ENCODE measurements around the gene TMEM125. TPM values are rescaled to one million over a fixed set of nuclear protein-coding genes. Genes with fewer than 3 reads are reported as not detected.

The TMEM125 gene
- total RNA-seq, 2 experiments from 2014 or later = 0.12 TPM; not detected in 1

GRCh38 chr1:43280692-43281091, 10.9 kb downstream of the TMEM125 start:
- ChIA-PET CTCF (no interaction called here), POLR2A (no interaction called here)
- no peaks in the 10 kb centered on the region for H3K9me3 Mint-ChIP-seq
- peaks cover 3% of the 10 kb centered on the region for H3K27me3 Mint-ChIP-seq
- DNase-seq = no peak
- H3K27ac Mint-ChIP-seq = no peak overlapping the region
- H3K4me1 Mint-ChIP-seq (ENCODE audit: low read depth) = no peaks in the 10 kb centered on the region
- no peak overlapping the region for H3K4me3 Mint-ChIP-seq
- intact Hi-C loops (cut with micrococcal nuclease) = no loop called here
- no peaks in the 10 kb centered on the region for H3K36me3 Mint-ChIP-seq

DNA sequence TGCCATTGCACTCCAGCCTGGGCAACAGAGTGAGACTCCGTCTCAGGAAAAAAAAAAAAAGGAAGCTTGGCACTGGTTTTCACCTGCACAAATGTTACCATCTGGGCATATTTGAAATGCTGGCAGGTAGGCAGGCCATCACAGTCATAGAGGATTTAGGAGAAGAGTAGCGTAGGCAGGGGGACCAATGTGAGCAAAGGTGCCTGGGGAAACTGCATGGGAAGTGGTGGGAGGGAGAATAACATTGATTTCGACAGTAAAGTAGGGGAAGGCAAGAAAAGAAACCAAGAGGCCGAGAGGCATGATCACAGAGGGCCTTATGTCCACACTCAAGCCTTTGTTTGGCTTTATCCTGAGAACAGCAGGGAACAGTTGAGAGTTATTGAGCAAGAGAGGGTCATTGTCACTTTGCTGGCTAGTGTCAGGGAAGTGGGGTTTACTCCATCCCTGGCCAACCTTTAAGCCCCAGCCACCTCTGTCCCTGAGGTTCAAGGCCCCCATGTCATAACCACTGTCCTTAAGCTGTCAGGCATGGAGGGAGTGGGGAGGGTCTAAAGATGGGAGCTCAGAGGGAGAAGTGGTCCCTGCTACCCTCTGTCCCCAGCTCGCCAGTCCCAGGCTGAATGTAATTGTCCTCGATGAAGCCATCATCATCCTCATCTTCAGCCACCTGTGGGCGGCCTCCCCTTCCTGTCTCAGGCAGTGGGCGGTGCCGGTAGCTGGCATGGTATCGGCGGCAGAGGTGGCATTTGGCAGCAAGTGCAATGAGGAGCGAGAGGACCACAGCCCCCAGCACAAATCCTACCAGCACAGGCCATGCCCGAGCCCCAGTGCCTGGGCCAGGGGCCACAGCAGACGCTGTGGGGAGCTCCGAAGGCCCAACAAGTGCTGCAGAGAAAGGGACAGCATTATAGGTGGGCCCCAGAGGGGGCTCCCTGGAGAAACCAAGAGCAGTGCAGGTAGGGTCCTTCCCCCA, 12.7 kb downstream of the TMEM125 start:
- CTCF ChIA-PET = interaction anchor here (0.7 kb wide), 1 partner anchor 54 kb away, joined by 3 read pairs; no protein-coding TSS in a partner anchor
- H3K27me3 Mint-ChIP-seq = peaks cover 3% of the 10 kb centered on the region
- DNase-seq = no peak
- intact Hi-C loops (cut with micrococcal nuclease) = no loop called here
- no peaks in the 10 kb centered on the region for H3K9me3 Mint-ChIP-seq
- H3K27ac Mint-ChIP-seq = no peak overlapping the region
- POLR2A ChIA-PET = no interaction called here
- H3K4me3 Mint-ChIP-seq = no peak overlapping the region
- no peaks in the 10 kb centered on the region for H3K36me3 Mint-ChIP-seq
- no peaks in the 10 kb centered on the region for H3K4me1 Mint-ChIP-seq (ENCODE audit: low read depth)

GRCh38 chr1:43284065-43284464, 14.3 kb downstream of the TMEM125 start:
- H3K4me3 Mint-ChIP-seq = no peak overlapping the region
- ChIA-PET CTCF (interaction anchor here (0.6 kb wide), 1 partner anchor 57 kb away, joined by 4 read pairs; no protein-coding TSS in a partner anchor), POLR2A (no interaction called here)
- no peaks in the 10 kb centered on the region for H3K36me3 Mint-ChIP-seq
- H3K9me3 Mint-ChIP-seq = no peaks in the 10 kb centered on the region
- peaks cover 3% of the 10 kb centered on the region for H3K27me3 Mint-ChIP-seq
- DNase-seq = no peak
- intact Hi-C loops (cut with micrococcal nuclease) = no loop called here
- H3K4me1 Mint-ChIP-seq (ENCODE audit: low read depth) = no peaks in the 10 kb centered on the region
- H3K27ac Mint-ChIP-seq = no peak overlapping the region

DNA sequence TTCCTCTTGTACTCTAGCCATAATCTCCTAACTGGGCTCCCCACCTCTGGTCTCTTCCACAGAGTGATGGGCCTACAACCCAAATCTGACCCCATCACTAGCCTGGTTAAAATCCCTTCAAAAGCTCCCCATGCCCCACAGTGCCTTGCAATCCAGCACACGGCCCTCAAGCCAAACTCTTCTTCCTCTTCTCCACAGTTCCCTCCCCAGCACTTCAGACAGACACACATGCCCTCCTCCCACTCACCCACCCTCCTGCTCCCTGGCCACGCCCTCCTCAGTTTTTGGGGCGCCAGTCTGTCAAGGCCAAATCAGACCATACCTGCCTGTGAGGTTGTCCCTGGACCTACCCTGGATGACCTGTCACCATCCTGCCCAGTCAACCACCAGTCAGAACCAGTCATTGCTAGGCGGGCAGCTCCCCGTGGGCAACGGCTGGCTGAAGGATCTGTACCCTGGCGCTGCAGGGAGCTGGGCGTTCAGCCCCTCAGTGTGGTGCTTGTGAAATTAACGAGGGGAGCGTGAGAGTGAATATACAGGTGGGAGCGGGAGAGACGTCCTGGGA, 14.8 kb downstream of the TMEM125 start:
- H3K27ac Mint-ChIP-seq = no peak overlapping the region
- ChIA-PET POLR2A (no interaction called here), CTCF (interaction anchor here (0.6 kb wide), 1 partner anchor 58 kb away, joined by 4 read pairs; no protein-coding TSS in a partner anchor)
- intact Hi-C loops (cut with micrococcal nuclease) = no loop called here
- no peaks in the 10 kb centered on the region for H3K36me3 Mint-ChIP-seq
- DNase-seq = no peak
- no peaks in the 10 kb centered on the region for H3K4me1 Mint-ChIP-seq (ENCODE audit: low read depth)
- peaks cover 3% of the 10 kb centered on the region for H3K27me3 Mint-ChIP-seq
- H3K4me3 Mint-ChIP-seq = no peak overlapping the region
- H3K9me3 Mint-ChIP-seq = no peaks in the 10 kb centered on the region

GRCh38 chr1:43285269-43285990, 15.6 kb downstream of the TMEM125 start, which contains the start of gene C1orf210:
Gene C1orf210 (minus strand): TSS chr1:43285581. CDS start chr1:43283270, 2,311 bp downstream.
- CTCF ChIA-PET = interaction anchor here (0.6 kb wide), 1 partner anchor 59 kb away, joined by 4 read pairs; no protein-coding TSS in a partner anchor
- intact Hi-C loops (cut with micrococcal nuclease) = no loop called here
- Mint-ChIP-seq H3K4me1 (ENCODE audit: low read depth) (no peaks in the 10 kb centered on the region), H3K4me3 (no peak within 1 kb of the TSS), H3K36me3 (no peaks in the 10 kb centered on the region), H3K27ac (no peak within 1 kb of the TSS), H3K9me3 (no peaks in the 10 kb centered on the region), H3K27me3 (no peaks in the 10 kb centered on the region)
- POLR2A ChIA-PET = no interaction called here
- DNase-seq = no peak

GRCh38 chr1:43286115-43286514, 16.3 kb downstream of the TMEM125 start:
- Mint-ChIP-seq H3K4me1 (ENCODE audit: low read depth) (no peaks in the 10 kb centered on the region), H3K27me3 (no peaks in the 10 kb centered on the region), H3K4me3 (no peak overlapping the region), H3K27ac (no peak overlapping the region), H3K36me3 (no peaks in the 10 kb centered on the region), H3K9me3 (no peaks in the 10 kb centered on the region)
- POLR2A ChIA-PET = no interaction called here
- CTCF ChIA-PET = no interaction called here
- intact Hi-C loops (cut with micrococcal nuclease) = no loop called here
- no peak for DNase-seq

GRCh38 chr1:43286533-43286932, 16.8 kb downstream of the TMEM125 start:
- no peak overlapping the region for H3K4me3 Mint-ChIP-seq
- H3K27ac Mint-ChIP-seq = no peak overlapping the region
- DNase-seq = no peak
- H3K4me1 Mint-ChIP-seq (ENCODE audit: low read depth) = no peaks in the 10 kb centered on the region
- no peaks in the 10 kb centered on the region for H3K36me3 Mint-ChIP-seq
- intact Hi-C loops (cut with micrococcal nuclease) = no loop called here
- H3K9me3 Mint-ChIP-seq = no peaks in the 10 kb centered on the region
- no peaks in the 10 kb centered on the region for H3K27me3 Mint-ChIP-seq
- ChIA-PET CTCF (no interaction called here), POLR2A (no interaction called here)

DNA sequence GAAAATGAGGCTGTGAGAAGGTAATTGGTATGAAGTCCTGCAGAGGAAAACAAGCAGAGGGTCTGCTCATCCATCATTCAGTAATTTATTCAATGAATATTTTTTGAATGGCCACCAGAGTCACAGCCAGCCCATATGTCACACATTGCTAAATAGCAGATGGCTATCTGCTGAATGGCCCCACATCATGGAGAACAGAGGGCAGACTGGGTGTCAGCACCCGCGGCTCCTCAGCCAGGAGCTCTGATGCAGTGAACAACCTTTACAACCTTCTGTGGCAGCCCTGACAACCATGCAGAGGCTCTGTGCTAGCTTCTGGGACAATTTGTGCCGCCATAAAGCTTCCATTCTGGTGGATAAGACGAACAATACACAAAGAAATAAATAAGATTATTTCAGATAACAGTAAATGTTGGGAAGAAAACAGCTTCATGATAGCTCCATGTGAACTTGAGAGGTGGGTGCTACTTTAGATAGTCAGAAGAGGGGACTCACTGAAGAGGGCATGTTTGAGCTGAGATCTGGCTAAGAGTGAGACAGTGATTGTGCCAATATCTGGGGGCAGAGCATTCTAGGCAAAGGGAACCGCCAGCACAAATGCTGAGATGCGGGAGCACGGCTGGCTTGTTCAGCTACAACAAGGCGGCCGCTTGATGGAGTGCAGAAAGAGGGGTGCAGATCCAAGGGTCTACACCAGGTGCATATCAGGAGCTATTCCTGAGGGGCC, 18.4 kb downstream of the TMEM125 start:
- ChIA-PET CTCF (no interaction called here), POLR2A (no interaction called here)
- Mint-ChIP-seq H3K4me3 (no peak overlapping the region), H3K27me3 (no peaks in the 10 kb centered on the region), H3K36me3 (no peaks in the 10 kb centered on the region), H3K9me3 (no peaks in the 10 kb centered on the region), H3K4me1 (ENCODE audit: low read depth) (no peaks in the 10 kb centered on the region), H3K27ac (no peak overlapping the region)
- intact Hi-C loops (cut with micrococcal nuclease) = no loop called here
- DNase-seq = no peak

DNA sequence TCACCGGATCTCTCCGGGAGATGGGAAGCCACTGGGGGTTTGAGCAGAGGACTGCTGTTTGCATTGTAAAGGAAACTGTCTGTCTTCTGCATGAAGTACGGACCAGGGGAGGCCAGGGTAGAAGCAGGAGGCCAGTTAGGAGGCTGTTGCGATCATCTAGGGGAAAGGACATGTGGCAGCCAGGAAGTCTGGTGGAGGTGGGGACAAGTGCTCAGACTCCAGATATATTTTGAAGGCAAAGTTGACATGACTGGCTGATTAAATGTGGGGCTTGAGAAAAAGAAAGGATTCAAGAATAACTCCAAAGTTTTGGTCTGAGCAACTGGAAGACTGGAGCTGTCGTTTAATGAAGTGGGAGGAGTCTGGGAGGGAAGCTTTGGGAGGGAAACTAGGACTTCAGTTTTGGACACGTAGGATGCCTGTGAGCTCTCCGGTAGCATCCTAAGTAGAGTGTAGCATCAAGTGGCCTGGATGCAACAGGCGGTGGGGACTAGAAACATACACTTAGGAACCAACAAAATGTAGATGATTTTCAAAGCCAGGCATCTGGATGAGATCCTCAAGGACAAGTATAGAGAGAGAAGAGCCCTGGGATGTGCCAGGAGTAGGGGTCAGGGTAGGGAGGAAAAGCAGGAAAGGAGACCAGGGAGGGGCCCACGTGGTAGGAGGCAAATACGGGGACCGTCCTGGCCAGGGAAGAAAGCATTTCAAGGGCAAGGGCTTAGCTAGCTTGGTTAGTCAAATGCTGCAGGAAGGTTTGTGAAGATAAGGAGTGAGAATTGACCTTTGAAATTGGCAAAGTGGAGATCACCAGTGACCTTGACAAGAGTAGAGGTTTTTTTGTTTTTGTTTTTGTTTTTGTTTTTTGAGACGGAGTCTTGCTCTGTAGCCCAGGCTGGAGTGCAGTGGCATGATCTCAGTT, 19.3 kb downstream of the TMEM125 start:
- H3K4me3 Mint-ChIP-seq = no peak overlapping the region
- ChIA-PET CTCF (no interaction called here), POLR2A (interaction anchor here (1.6 kb wide), 1 partner anchor 14 kb away, joined by 3 read pairs; no protein-coding TSS in a partner anchor)
- H3K27ac Mint-ChIP-seq = no peak overlapping the region
- no peak for DNase-seq
- H3K27me3 Mint-ChIP-seq = no peaks in the 10 kb centered on the region
- intact Hi-C loops (cut with micrococcal nuclease) = no loop called here
- H3K9me3 Mint-ChIP-seq = no peaks in the 10 kb centered on the region
- no peaks in the 10 kb centered on the region for H3K36me3 Mint-ChIP-seq
- no peaks in the 10 kb centered on the region for H3K4me1 Mint-ChIP-seq (ENCODE audit: low read depth)

- H3K4me1 Mint-ChIP-seq (ENCODE audit: low read depth) = peaks cover 16% of the 10 kb centered on the region
These were observed 22.4 kb downstream of the TMEM125 start for GRCh38 chr1:43292216-43292615.

GRCh38 chr1:43292679-43293078, 22.9 kb downstream of the TMEM125 start:
- intact Hi-C loops (cut with micrococcal nuclease) = no loop called here
- POLR2A ChIA-PET = interaction anchor here (0.6 kb wide), 1 partner anchor 75 kb away, joined by 4 read pairs; the partner anchor contains the start of gene ELOVL1
- no peak for DNase-seq
- H3K36me3 Mint-ChIP-seq = no peaks in the 10 kb centered on the region
- peaks cover 16% of the 10 kb centered on the region for H3K4me1 Mint-ChIP-seq (ENCODE audit: low read depth)
- CTCF ChIA-PET = no interaction called here
- H3K27me3 Mint-ChIP-seq = no peaks in the 10 kb centered on the region
- H3K9me3 Mint-ChIP-seq = no peaks in the 10 kb centered on the region
- H3K4me3 Mint-ChIP-seq = no peak overlapping the region
- H3K27ac Mint-ChIP-seq = no peak overlapping the region

More at GRCh38 chr1:43292216-43292615, 22.4 kb downstream of the TMEM125 start:
- Mint-ChIP-seq H3K36me3 (no peaks in the 10 kb centered on the region), H3K9me3 (no peaks in the 10 kb centered on the region), H3K4me3 (no peak overlapping the region), H3K27me3 (no peaks in the 10 kb centered on the region), H3K27ac (no peak overlapping the region)
- no peak for DNase-seq
- ChIA-PET CTCF (no interaction called here), POLR2A (interaction anchor here (0.6 kb wide), 1 partner anchor 76 kb away, joined by 4 read pairs; the partner anchor contains the start of gene ELOVL1)
- intact Hi-C loops (cut with micrococcal nuclease) = no loop called here

All from activated CD4-positive, alpha-beta memory T cell treated with anti-CD3 and anti-CD28 coated beads for 36 hours (primary cell).